Epithelial cell of proximal tubule (primary cell): Measurements from ENCODE around the gene INO80. TPM values are rescaled to one million over a fixed set of nuclear protein-coding genes. Genes with fewer than 3 reads are reported as not detected.

ENCODE experiments used
- DNase-seq: peaks from one replicate; pipeline ENCODE4 v3.0.0-alpha.2; 2011; ENCODE audit warnings: low read depth
- H3K4me3 ChIP-seq: 2 replicates; pipeline ENCODE4 v1.5.1; 2011; ENCODE audit warnings: low read depth, mild to moderate bottlenecking, low read length
- CTCF ChIP-seq: conservative IDR thresholded peaks from 2 replicates; pipeline ENCODE4 v1.5.1; 2012; ENCODE audit warnings: low read depth, mild to moderate bottlenecking, low read length
- total RNA-seq: library from RNA; depleted of rRNA; stranded (reverse); fragments of >200 nt; gene quantifications from 2 replicates; pipeline ENCODE4 v1.2.3, GENCODE V29; 2015

The INO80 gene
- total RNA-seq, 1 donor from 2014 or later, result 33.8 TPM

GRCh38 chr15:40986820-40987219 is 129.3 kb downstream of the INO80 start:
- TF ChIP-seq CTCF, result no peak
- no peak for DNase-seq
- H3K4me3 ChIP-seq, result no peak overlapping the region

GRCh38 chr15:40985541-40986330 is 130.3 kb downstream of the INO80 start:
- no peak for TF ChIP-seq CTCF
- no peak overlapping the region for H3K4me3 ChIP-seq
- no peak for DNase-seq

GRCh38 chr15:40984964-40985363 is 131.1 kb downstream of the INO80 start:
- no peak for TF ChIP-seq CTCF
- no peak for DNase-seq
- no peak overlapping the region for H3K4me3 ChIP-seq

- TF ChIP-seq CTCF, result no peak
- DNase-seq, result no peak
- no peak overlapping the region for H3K4me3 ChIP-seq
Measured at GRCh38 chr15:40984406-40984805, 131.7 kb downstream of the INO80 start.

- H3K4me3 ChIP-seq, result no peak overlapping the region
- DNase-seq, result no peak
- TF ChIP-seq CTCF, result no peak
Measured at GRCh38 chr15:40982855-40983254, 133.2 kb downstream of the INO80 start.

- no peak for DNase-seq
- no peak overlapping the region for H3K4me3 ChIP-seq
- no peak for TF ChIP-seq CTCF
Measured at GRCh38 chr15:40981186-40981585, 134.9 kb downstream of the INO80 start.

GRCh38 chr15:40978562-40978961 is 137.5 kb downstream of the INO80 start:
- DNase-seq, result no peak
- TF ChIP-seq CTCF, result no peak
- H3K4me3 ChIP-seq, result no peak overlapping the region
